ENCODE results near the gene GINS2.

Gene GINS2

GRCh38 chr16:85652431-85653221 is 36.1 kb downstream of the GINS2 start:
- no peak for DNase-seq

GRCh38 chr16:85651629-85652430 is 36.9 kb downstream of the GINS2 start:
- DNase-seq: no peak

GRCh38 chr16:85650844-85651628 is 37.7 kb downstream of the GINS2 start:
- no peak for DNase-seq

- DNase-seq: no peak
These were observed 38.5 kb downstream of the GINS2 start for GRCh38 chr16:85650135-85650843.

- DNase-seq: no peak
These were observed 39.2 kb downstream of the GINS2 start for GRCh38 chr16:85649411-85650134.

GRCh38 chr16:85648805-85649204 is 39.9 kb downstream of the GINS2 start:
- DNase-seq: no peak

GRCh38 chr16:85648070-85648714 is 40.6 kb downstream of the GINS2 start:
- DNase-seq: no peak

GRCh38 chr16:85646976-85647375 is 41.8 kb downstream of the GINS2 start:
- no peak for DNase-seq

- DNase-seq: no peak
These were observed 42.3 kb downstream of the GINS2 start for GRCh38 chr16:85646358-85646907.

GRCh38 chr16:85645021-85645589 is 43.6 kb downstream of the GINS2 start:
- DNase-seq: no peak

GRCh38 chr16:85644093-85644712 is 44.6 kb downstream of the GINS2 start:
- no peak for DNase-seq

GRCh38 chr16:85643631-85644030 is 45.1 kb downstream of the GINS2 start:
- no peak for DNase-seq

- DNase-seq: no peak
These were observed 45.9 kb downstream of the GINS2 start for GRCh38 chr16:85642762-85643358.

GRCh38 chr16:85641776-85642176 is 47.0 kb downstream of the GINS2 start:
- DNase-seq: no peak

- DNase-seq: no peak
These were observed 47.4 kb downstream of the GINS2 start for GRCh38 chr16:85641305-85641704.

- no peak for DNase-seq
These were observed 48.2 kb downstream of the GINS2 start for GRCh38 chr16:85640585-85640984.

GRCh38 chr16:85640254-85640558 is 48.5 kb downstream of the GINS2 start:
- DNase-seq: no peak

GRCh38 chr16:85639529-85640253 is 49.1 kb downstream of the GINS2 start:
- DNase-seq: no peak

- DNase-seq: no peak
These were observed 49.9 kb downstream of the GINS2 start for GRCh38 chr16:85638695-85639409.

All from bone marrow (tissue), 2 donors.